GM18517 (cell line): ENCODE data around the gene GRIK2.

Experiments used
- ATAC-seq: cut with Tn5 transposase; IDR thresholded peaks from one replicate; pipeline ENCODE4 v1.9.1; 2021; ENCODE audit warnings: mild to moderate bottlenecking, moderate library complexity; ENCODE audit not compliant: unreplicated experiment

The GRIK2 gene

DNA sequence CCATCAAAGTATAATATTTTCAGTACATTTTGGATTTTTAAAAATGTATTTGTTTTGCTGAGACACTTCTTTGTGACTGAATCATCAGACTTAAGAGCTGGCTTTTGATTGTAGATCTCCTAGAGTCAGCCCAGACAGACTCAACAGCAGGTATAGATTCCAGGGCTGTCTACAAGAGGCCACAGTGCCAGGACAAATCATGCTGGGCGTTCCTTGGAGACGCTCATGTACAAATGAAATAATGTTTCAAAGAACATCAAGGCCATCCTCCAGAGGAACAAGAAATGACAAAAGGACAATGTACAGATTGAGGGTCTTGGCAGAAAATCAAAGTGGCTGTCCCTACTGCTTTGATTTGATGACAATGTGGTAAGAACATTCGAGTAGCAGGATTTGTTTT, 369.3 kb downstream of the GRIK2 start:
- ATAC-seq = no peak

DNA sequence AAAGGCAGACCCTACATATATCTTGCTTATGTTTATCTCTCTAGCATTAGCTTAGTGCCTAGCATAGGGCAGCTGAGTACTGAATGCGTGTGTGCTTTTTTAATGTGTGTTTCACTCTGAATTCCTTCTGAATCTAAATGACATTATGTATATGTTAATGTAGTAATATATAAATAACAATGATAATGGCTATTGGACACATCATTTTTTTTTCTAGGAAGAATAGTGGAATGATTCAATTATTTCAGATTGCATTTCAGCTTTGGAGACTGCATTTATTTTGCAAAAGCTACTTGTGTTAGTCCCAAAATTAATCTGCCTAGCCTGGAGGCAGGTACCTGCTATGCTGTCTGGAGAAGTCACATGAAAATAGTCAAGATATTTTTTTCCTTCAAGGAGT, 371.8 kb downstream of the GRIK2 start:
- no peak for ATAC-seq

DNA sequence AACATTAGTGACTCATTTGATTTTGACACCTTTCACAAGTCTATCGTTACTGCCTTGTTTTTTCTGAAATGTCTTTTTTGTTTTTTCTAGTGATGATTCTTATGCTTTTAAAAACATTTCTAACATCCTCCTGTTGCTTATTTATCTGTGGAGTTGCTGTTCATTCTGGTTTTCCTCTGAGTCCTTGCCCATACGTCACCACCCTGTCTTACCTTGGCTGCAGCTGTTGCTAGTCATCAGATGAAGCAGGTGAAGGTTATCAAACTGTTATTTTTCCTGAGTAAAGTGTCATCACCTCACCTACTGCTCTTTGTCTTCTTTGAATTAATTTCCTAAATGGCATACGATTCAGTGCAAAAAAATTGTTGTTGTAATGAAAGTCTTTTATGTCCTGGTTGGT, 376.6 kb downstream of the GRIK2 start:
- no peak for ATAC-seq

DNA sequence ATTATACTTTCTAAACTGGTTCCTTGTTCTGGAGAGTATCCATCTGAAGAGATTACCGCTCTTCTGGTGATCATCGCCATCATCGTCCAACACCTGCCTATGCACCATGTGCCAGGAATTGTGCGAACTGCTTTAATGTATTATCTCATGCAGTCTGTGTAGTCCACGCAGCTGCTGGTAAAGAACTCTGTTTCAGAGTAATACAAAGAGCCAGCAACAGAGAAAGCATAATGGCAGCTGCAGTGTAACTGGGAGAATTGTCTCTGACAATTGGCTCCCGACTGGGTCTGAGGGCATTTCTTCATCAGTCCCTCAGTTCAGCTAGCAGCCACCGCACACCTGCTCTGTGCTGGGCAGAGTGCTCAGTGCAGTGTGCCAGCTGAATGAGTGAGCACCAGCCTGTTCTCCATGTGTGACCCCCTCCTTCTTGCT, 383.4 kb downstream of the GRIK2 start:
- no peak for ATAC-seq

DNA sequence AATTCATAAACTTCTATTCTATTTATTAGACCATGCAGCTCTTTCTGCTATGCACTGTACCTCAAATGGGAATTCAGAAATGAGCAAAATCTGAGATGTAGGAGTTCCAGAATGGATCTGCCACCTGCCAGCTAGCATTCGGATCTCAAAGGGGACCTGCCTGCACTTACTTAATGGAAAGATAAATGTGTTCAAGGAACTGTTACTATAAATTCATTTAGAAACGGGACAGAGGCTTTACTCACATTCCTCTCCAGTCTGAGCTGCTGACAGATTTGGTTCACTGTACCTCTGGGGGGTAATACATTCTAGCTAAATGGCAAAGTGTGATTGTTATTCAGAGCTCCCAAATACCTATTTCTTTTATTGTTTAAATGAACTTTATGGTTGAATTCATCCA, 384.1 kb downstream of the GRIK2 start:
- no peak for ATAC-seq

DNA sequence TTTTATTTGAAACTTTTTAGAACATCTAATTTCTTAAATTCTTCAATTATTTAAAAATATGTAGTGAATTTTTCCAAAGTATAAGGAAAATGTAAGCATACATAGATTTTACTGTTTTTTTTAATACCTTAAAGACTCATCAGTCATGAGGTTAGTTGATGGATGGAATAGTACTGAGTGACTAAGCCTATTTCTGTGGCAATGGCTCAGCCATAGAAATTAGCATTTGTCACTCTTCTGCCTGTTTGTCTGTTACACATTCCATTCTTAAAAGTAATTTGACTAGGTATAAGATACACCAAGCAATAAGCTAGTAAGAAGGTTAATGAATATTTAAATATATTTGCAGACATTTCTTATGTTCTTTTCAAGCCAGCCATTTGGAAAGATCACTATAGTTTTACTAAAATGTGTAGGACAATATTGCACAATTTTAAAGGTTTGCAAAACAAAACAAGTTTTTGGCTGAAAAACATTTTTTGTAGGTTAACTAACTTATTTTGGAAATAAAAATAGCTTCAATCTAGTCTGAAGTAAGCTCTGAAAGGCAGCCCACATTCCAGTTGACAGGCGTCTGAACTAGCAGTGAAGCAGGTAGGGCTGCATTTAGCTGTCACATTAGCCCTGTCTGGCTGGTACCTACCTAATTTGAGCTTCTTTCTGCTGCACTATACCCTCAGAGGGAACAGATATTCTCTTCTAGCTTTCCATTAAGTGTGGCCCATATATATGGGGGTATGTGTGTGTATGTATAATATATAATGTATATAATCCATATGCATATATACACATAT, 385.7 kb downstream of the GRIK2 start:
- ATAC-seq = no peak

DNA sequence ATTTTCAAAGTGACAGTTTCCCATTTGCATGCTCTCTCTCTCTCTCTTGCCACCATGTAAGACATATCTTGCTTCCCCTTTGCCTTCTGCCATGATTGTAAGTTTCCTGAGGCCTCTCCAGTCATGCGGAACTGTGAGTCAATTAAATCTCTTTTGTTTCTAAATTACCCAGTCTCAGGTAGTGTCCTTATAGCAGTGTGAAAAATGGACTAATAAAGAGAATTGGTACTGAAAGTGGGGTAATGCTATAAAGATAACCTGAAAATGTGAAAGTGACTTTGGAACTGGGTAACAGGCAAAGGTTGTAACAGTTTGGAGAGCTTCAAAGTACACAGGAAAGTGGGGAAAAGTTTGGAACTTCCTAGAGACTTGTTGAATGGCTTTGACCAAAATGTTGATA, 389.8 kb downstream of the GRIK2 start:
- no peak for ATAC-seq

DNA sequence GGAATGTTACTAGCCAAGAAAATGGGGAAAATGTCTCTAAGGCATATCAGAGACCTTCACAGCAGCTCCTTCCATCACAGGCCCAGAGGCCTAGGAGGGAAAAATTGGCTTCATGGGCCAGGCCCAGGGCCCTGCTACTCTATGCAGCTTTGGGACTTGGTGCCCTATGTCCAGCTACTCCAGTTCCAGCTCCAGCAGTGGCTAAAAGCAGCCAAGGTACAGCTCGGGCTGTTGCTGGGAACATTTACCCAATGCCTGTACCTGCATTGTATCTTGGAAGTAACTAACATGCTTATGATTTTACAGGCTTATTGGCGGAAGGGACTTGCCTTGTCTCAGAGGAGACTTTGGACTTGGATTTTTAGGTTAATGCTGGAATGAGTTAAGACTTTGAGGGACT, 390.6 kb downstream of the GRIK2 start:
- ATAC-seq = no peak

DNA sequence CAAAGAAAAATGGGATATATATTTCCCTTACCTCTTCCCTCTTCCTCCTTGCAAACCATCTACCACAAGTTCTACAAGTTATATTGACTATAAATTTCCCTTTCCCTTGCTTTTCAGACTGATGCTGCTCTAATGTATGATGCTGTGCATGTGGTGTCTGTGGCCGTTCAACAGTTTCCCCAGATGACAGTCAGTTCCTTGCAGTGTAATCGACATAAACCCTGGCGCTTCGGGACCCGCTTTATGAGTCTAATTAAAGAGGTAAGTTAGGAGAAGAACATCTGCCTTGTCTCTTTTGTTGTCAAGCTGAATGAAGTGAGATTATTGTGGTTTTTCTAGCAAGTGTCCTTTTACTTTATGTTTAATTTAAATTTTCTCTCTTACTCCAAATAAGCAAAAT, 406.0 kb downstream of the GRIK2 start:
- ATAC-seq = no peak

DNA sequence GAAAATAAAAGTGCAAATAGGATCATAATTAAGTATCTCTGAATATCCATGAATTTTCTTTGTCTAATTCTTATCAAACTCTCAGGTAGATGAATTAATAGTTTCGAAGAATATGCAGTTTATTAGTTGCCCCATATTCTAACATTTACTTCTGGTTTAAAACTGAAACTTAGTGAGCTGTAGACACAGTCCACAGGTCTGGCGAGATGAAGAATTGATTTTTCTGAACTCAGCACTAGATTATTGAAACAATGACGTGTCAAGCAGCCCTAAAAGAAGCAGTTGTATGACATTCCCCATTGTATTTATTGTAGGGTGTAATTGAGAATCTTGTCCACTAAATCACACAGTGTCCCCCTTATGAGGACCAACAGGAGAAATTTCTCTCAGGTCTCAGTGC, 407.1 kb downstream of the GRIK2 start:
- ATAC-seq = no peak

DNA sequence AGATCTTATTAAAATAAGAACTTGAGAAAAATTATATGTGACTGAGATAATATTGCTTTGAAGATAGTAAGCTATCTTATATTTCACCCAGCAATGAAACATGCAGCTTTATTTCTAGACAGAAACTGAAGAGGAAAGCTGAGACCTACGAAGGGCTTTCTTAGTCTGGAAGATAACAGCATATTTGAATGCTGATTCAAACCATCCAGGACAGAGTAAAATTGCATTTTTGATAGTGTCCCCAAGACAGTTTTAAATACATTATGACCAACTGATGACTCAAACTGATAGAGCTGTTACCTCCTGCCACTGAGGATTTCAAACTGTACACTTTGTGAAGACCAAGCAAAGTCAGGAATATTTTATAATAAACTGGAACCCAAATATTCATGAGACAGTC, 409.6 kb downstream of the GRIK2 start:
- ATAC-seq = no peak

DNA sequence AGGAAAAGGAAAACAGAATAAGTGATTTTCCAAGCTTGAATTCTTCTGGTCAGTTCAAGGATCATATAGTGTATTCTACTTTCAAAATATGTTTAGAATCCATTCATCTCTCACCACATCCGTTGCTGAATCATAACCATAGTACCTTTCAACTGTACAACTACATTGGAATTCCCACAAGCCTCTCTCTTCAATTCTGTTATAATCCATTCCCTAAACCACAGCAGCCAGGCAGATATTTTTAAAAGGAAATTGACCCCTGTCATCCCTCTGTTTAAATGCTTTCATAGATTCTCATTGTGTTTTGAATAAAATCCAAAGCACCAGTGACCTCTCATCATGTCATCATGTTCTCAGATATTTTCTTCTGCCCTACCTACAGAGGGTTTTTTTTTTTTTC, 412.7 kb downstream of the GRIK2 start:
- no peak for ATAC-seq

DNA sequence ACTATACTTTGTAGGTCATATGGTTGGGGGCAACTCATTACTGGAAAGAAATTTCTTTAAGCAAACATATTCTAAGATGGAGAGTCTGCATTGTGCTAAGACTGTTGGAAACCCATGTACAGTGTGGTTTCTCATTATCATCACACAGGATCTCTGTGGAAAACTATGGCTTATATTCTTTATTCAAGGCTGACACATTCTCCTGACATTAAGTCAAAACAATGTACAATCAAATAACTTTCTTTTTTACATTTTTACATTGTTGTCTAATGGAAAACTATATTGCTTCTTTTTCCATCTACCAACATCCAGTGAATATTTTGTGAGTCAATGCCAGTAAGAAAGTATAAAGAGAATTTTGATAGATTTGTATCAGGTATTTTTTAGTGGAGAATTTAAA, 417.6 kb downstream of the GRIK2 start:
- no peak for ATAC-seq

DNA sequence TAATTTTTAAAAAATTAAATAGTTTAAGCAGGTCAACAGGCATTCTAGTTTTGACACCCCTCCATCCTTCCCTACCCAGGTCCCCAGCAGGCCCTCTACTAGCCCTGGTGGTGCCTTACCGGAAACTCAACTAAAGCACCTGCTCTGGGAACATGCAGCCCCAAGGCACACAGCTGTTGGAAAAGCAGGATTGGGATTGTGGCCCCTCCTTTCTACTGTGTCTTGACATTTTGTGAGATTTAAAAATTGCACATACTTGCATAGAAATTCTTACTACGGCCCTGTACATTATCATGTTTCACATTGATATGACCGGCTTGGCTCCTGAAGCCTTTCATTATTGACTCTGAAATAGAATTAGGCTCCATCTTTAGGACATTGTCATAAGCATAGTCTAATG, 423.2 kb downstream of the GRIK2 start:
- ATAC-seq = no peak

DNA sequence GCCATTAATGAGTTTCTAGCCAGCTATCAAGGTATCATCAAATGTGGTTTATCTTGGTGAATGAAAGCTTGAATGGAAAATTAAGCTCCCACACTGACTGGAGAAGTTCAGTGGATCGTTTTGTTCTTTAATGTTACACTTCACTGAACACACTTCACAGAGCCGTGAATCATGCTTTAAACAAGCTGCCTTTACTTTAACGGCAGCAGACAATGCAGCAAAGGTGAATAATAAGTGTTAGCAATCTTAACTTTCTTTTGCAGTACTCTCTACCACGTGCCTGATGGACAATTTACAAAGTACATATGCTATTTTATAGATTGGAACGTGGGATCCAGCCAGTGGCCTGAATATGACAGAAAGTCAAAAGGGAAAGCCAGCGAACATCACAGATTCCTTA, 424.5 kb downstream of the GRIK2 start:
- ATAC-seq = no peak

DNA sequence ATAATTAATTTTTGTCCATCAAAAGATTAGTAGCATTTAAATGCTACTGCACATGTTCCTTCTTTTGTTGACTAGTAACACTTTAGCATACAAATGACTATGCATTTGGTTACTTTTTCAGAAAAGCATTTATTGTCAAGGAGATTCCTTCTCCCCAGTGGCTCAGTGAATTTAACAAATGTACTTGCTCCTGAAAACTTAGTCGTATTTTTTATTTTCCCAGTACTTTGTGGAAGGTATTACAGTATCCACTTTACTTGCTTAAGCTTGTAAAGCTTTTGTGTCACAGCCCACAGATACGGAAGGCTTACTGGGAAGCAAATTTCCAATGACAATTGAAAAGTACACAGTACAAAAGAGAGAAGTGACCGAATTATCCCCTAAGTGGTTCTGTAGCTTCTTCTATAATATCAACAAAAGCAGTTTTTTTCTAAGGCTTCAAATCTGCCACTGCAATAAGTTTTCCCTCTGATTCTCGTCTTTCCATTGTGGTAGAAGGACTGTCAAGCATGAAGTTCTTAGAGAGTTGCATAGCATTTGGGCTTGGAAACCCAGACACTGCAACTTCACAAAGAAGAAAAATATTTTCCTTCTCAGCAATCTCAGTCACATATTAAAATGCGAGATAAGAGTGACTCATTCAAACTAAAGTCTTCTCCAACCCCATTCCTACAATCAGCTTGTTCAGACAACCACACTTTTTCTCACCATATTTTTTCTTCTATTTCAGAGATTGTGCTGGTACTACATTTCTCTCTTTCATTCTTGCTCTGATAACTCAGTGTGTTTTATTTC, 431.2 kb downstream of the GRIK2 start:
- no peak for ATAC-seq

DNA sequence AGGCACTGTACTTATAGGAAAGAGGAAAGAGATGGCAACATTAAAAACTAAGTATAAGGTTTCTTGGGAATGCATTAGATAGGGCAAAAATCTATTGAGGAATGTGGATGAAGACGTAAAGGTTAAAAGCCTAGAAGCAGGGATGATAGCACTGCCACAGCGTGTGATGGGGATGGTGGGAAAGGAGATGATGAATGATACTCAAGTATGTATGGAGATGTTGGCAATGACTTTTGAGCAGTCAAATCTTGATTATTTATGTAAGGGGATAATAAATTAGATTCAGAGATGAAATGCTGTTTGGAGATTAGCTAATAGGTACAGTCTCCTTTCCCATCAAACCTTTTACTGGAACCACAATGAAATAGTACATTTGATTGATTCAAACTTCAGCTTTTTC, 432.8 kb downstream of the GRIK2 start:
- no peak for ATAC-seq

DNA sequence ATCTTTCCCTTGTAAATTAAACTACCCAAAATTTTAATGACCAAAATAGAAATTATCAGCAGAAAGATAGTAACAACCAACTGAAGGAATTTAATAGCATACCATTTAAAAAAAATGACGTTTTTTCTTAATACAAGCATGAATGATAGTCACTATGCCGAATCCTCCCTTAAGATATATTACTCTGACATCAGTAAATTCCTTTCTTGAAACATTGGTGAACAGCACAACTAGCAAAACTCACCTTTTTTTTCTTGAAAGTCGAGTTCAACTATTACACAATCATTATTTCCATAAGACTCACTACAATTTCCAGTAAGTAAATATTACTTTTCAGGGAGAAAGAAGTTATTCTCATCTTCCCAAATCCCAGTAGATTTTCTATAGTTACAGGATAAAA, 433.2 kb downstream of the GRIK2 start:
- ATAC-seq = no peak

DNA sequence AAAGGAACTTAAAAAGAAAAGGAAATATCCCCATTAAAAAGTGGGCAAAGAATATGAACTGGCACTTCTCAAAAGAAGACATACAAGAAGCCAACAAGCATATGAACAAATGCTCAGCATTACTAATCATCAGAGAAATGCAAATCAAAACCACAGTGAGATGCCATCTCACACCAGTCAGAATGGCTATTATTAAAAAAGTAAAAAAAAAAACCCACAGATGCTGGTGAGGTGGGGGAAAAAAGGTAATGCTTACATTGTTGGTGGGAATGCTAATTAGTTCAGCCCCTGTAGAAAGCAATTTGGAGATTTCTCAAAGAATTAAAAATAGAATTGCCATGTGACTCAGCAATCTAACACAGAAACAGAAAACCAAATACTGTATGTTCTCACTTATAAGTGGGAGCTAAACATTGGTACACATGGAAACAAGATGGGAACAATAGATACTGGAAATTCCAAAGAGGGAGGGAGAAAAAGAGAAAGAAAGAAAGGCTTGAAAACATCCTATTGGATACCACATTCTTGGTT, 437.1 kb downstream of the GRIK2 start:
- no peak for ATAC-seq

DNA sequence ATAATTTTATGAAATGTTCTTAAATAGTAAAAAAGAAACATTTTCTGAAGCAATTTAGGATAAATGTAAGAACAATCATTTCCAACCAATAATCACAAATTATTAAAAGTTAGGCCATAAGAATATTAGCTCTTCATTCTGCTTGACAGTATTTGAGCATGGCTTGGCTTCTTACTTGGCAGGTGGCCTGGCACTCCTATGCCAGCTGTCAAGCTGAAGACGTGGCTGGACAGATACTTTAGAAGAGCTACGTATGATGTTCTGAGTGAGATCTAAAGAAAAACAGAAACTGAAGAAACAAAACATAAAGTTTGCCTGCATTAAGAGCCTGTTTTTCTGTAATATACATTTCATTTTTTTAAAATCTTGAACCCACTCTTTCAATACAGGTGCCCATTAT, 438.9 kb downstream of the GRIK2 start:
- no peak for ATAC-seq

DNA sequence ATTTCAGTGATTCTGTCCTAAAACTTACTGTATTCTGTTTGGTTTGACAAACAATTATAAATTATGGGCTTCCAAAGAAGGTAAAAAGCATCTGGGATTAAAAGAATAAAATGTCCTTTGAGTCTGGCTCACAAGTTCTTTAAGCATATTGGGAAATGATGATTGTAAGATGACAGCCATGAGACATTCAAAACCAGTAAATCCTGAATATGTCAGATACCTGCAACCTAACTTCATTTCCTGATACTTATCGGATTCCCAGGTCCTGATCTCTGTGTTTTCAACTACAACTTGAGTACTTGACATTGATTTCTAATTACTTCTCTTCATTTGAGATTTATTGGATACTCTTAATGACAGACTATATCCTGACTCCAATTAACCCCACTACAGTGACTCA, 446.6 kb downstream of the GRIK2 start:
- no peak for ATAC-seq

DNA sequence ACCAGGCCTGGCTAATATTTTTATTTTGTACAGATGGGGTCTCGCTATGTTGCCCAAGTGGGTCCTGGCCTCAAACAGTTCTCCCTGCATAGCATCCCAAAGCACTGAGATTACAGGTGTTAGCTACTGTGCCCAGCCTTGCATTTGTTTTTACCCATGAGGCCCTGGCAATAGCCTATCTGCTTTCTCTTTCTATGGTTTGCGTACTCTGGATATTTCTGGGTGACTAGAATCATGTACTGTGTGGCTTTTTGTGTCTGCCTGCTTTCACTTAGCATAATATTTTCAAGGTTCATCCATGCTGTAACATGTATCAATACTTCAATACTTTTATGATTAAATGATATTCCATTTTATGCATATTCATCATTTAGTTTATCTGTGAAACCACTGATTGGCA, 451.7 kb downstream of the GRIK2 start:
- peak; percentile 40 for ATAC-seq
